Panc1 (cell line): ENCODE results near the gene SMURF1. TPM values are rescaled to one million over a fixed set of nuclear protein-coding genes. Genes with fewer than 3 reads are reported as not detected.
A peak's percentile ranks its signal among the peaks of the same experiment; 100 is the strongest.

Source experiments
- ATAC-seq: fragments of 200-7000 bp; cut with Tn5 transposase; 2 replicates; pipeline ENCODE4 v1.9.1; 2020; ENCODE audit warnings: mild to moderate bottlenecking, moderate library complexity
- BruUV-seq: library from RNA; stranded (reverse); fragments of 400-500 nt; replicated peaks from 2 replicates; lab custom pipeline; 2021; lab: Mats Ljungman, UMichigan
- CTCF ChIA-PET: fragments of 300-600 bp; sonication (Branson Sonifier 250); formaldehyde crosslinking; loops from one replicate; lab custom pipeline; 2022; ENCODE audit warnings: antibody characterized with exemption; lab: Charles Lee
- POLR2A ChIA-PET: fragments of 300-600 bp; sonication (Branson Sonifier 250); formaldehyde crosslinking; loops from one replicate; lab custom pipeline; 2022; ENCODE audit warnings: antibody characterized with exemption; lab: Charles Lee
- DNase-seq: peaks from one replicate; pipeline ENCODE4 v3.0.0-alpha.2; 2010; ENCODE audit warnings: low read depth, low spot score
- H3K27ac ChIP-seq: 2 replicates; pipeline ENCODE4 v1.5.1; 2011; ENCODE audit warnings: mild to moderate bottlenecking, low read length, inconsistent platforms
- H3K27me3 ChIP-seq: fragments of 200-500 bp; sonication (Bioruptor generic); 2 replicates; pipeline ENCODE4 v1.6.0; 2014; ENCODE audit warnings: low read length, inconsistent platforms; ENCODE audit not compliant: control insufficient read depth, insufficient read depth
- H3K36me3 ChIP-seq: fragments of 200-500 bp; sonication (Bioruptor generic); 2 replicates; pipeline ENCODE4 v1.5.1; 2014; ENCODE audit warnings: inconsistent platforms, mild to moderate bottlenecking, low read length, moderate library complexity; ENCODE audit not compliant: control insufficient read depth, insufficient read depth
- H3K4me1 ChIP-seq: 2 replicates; pipeline ENCODE4 v1.5.1; 2011; ENCODE audit warnings: inconsistent platforms, mild to moderate bottlenecking, low read length, moderate library complexity; ENCODE audit not compliant: control insufficient read depth, insufficient read depth
- H3K4me3 ChIP-seq, 2 experiments: 2 replicates each; pipeline ENCODE4 v1.5.1; 2011 to 2012; ENCODE audit warnings: low read depth in 2 of 2, low read length in 2 of 2, mild to moderate bottlenecking in 2 of 2, inconsistent platforms in 1 of 2, moderate library complexity in 1 of 2
- H3K9me3 ChIP-seq: fragments of 200-500 bp; sonication (Bioruptor generic); 2 replicates; pipeline ENCODE4 v1.5.1; 2014; ENCODE audit warnings: low read depth, mild to moderate bottlenecking, inconsistent platforms, low read length, moderate library complexity; ENCODE audit not compliant: control insufficient read depth, insufficient read depth
- POLR2AphosphoS5 ChIP-seq: IDR thresholded peaks from 2 replicates; pipeline ENCODE4 v1.6.1; 2012; ENCODE audit warnings: mild to moderate bottlenecking, low read depth, low read length, moderate library complexity
- SIN3A ChIP-seq: IDR thresholded peaks from 2 replicates; pipeline ENCODE4 v1.6.1; 2012; ENCODE audit warnings: low read depth, mild to moderate bottlenecking, low read length, moderate library complexity, borderline replicate concordance; ENCODE audit not compliant: insufficient read depth
- TCF7L2 ChIP-seq: IDR thresholded peaks from 2 replicates; pipeline ENCODE4 v1.6.1; 2011; ENCODE audit warnings: mild to moderate bottlenecking, low read depth, low read length, inconsistent platforms
- in situ Hi-C: cut with HindIII; loops from 2 replicates; pipeline ENCODE4 v1.10.0; 2016; ENCODE audit warnings: low sequenced_read_pairs, low pct_unique_long_range_greater_than_20kb
- intact Hi-C: fragments of 100-400 bp; cut with micrococcal nuclease; formaldehyde crosslinking; loops from one replicate; pipeline ENCODE4 v1.10.0; 2022; ENCODE audit not compliant: unreplicated experiment
- total RNA-seq: library from RNA; stranded (reverse); gene quantifications from one replicate; pipeline ENCODE4 v1.2.1, GENCODE V29; 2021; ENCODE audit not compliant: unreplicated experiment
- TF ChIP-seq, protein P1 (sequence below), 2 experiments: IDR thresholded peaks; 2 replicates each; pipeline ENCODE4 v1.6.1; 2011 to 2012; ENCODE audit warnings: low read depth in 2 of 2, control low read depth in 1 of 2, low read length in 1 of 2, mild to moderate bottlenecking in 1 of 2, moderate library complexity in 1 of 2; ENCODE audit not compliant: insufficient read depth in 1 of 2
- TF ChIP-seq, protein P2 (sequence below): fragments of 450-650 bp; IDR thresholded peaks from 2 replicates; pipeline ENCODE4 v1.5.1; 2017; ENCODE audit warnings: mild to moderate bottlenecking

The SMURF1 gene
- total RNA-seq, 1 experiment from 2014 or later, result 47.0 TPM

DNA sequence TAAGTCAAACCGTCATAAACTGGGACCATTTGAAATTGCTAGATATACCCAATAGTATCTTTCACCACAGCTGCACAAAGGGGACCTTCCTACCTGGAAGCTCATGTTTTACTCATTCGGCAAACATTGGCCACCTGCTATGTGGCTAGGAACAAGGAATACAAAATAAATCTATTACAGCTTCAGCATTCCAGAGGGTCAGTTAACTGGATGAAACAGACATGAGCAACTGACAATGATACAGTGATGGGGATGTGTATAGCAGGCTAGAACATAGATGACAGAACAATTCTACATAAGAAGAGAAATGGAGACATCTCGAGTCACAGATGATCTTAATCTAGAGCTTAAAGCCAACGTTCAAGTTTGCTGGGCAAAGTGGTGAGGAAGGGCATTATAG, 3.1 kb upstream of the SMURF1 start:
- CTCF ChIA-PET, result interaction anchor here (0.6 kb wide), 2 partner anchors 47 to 57 kb away, joined by 3 to 10 read pairs; no protein-coding TSS in a partner anchor
- no TSS peak for BruUV-seq
- Histone ChIP-seq H3K4me1 (0 out of 2 replicates have a peak, but pooled peaks cover 4% of the 10 kb centered on the region), H3K9me3 (no peaks in the 10 kb centered on the region), H3K27ac (peak overlapping the region; percentile 17; the same call in 1 of the 2 replicates), H3K27me3 (no peaks in the 10 kb centered on the region), H3K4me3 (no peak overlapping the region), H3K36me3 (no peaks in the 10 kb centered on the region)
- no peak for ATAC-seq
- TF ChIP-seq, protein P1, sequence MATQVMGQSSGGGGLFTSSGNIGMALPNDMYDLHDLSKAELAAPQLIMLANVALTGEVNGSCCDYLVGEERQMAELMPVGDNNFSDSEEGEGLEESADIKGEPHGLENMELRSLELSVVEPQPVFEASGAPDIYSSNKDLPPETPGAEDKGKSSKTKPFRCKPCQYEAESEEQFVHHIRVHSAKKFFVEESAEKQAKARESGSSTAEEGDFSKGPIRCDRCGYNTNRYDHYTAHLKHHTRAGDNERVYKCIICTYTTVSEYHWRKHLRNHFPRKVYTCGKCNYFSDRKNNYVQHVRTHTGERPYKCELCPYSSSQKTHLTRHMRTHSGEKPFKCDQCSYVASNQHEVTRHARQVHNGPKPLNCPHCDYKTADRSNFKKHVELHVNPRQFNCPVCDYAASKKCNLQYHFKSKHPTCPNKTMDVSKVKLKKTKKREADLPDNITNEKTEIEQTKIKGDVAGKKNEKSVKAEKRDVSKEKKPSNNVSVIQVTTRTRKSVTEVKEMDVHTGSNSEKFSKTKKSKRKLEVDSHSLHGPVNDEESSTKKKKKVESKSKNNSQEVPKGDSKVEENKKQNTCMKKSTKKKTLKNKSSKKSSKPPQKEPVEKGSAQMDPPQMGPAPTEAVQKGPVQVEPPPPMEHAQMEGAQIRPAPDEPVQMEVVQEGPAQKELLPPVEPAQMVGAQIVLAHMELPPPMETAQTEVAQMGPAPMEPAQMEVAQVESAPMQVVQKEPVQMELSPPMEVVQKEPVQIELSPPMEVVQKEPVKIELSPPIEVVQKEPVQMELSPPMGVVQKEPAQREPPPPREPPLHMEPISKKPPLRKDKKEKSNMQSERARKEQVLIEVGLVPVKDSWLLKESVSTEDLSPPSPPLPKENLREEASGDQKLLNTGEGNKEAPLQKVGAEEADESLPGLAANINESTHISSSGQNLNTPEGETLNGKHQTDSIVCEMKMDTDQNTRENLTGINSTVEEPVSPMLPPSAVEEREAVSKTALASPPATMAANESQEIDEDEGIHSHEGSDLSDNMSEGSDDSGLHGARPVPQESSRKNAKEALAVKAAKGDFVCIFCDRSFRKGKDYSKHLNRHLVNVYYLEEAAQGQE (IDR thresholded peaks at IDR 0.05; ENCODE audit: insufficient read depth in 1 of 2, low read depth in 2 of 2, low read length in 1 of 2), result no peak
- TF ChIP-seq POLR2AphosphoS5 (no peak), TCF7L2 (no peak), SIN3A (no peak)
- TF ChIP-seq, protein P2, sequence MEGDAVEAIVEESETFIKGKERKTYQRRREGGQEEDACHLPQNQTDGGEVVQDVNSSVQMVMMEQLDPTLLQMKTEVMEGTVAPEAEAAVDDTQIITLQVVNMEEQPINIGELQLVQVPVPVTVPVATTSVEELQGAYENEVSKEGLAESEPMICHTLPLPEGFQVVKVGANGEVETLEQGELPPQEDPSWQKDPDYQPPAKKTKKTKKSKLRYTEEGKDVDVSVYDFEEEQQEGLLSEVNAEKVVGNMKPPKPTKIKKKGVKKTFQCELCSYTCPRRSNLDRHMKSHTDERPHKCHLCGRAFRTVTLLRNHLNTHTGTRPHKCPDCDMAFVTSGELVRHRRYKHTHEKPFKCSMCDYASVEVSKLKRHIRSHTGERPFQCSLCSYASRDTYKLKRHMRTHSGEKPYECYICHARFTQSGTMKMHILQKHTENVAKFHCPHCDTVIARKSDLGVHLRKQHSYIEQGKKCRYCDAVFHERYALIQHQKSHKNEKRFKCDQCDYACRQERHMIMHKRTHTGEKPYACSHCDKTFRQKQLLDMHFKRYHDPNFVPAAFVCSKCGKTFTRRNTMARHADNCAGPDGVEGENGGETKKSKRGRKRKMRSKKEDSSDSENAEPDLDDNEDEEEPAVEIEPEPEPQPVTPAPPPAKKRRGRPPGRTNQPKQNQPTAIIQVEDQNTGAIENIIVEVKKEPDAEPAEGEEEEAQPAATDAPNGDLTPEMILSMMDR, result no peak
- in situ Hi-C loops, result no loop called here
- POLR2A ChIA-PET, result interaction anchor here (0.6 kb wide), 1 partner anchor 38 kb away, joined by 11 read pairs; no protein-coding TSS in a partner anchor
- DNase-seq, result no peak
- intact Hi-C loops, result no loop called here

DNA sequence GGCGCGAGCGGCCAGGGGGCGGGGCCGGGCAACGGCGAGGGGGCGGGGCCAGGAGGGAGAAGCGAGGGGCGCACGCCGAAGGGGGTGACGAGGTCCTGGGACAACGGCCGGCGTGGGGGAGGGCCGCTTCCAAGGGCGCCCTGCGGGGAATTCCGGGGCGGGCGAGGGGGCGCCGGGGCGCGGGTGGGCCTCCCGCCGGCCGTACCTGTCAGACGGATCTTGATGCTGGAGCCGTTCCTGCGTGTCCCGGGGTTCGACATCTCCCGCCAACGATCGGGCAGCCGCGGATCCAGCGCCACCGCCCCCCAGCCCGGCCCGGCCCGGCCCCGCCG, 421 bp downstream of the SMURF1 start:
- intact Hi-C loops, result no loop called here
- ChIA-PET CTCF (no interaction called here), POLR2A (no interaction called here)
- H3K4me1 ChIP-seq, result peaks cover 30% of the 10 kb centered on the region
- no peaks in the 10 kb centered on the region for H3K9me3 ChIP-seq
- H3K36me3 ChIP-seq, result peaks cover 2% of the 10 kb centered on the region; the same call in 1 of the 2 replicates
- in situ Hi-C loops, result no loop called here
- peak; percentile 58 for ATAC-seq
- H3K4me3 ChIP-seq, result peak overlapping the region; percentile 44 to 76
- TF ChIP-seq POLR2AphosphoS5, result peak; percentile 63; the same call in 1 of the 2 replicates
- TF ChIP-seq SIN3A, result peak; percentile 73; the same call in 1 of the 2 replicates
- TF ChIP-seq, protein P1 (IDR thresholded peaks at IDR 0.05; ENCODE audit: insufficient read depth in 1 of 2, low read depth in 2 of 2, low read length in 1 of 2), result no peak
- H3K27me3 ChIP-seq, result no peaks in the 10 kb centered on the region
- no peak for DNase-seq
- no peak overlapping the region for H3K27ac ChIP-seq
- no TSS peak for BruUV-seq
